Natural killer cell (primary cell): ENCODE results near the gene COL16A1. TPM values are rescaled to one million over a fixed set of nuclear protein-coding genes. Genes with fewer than 3 reads are reported as not detected.

ENCODE experiments used
- ATAC-seq, 3 donors: fragments of 150-1000 bp in 2 of 3; fragments of 200-7000 bp in 1 of 3; cut with Tn5 transposase; 1 replicate in 1 of 3; 2 replicates in 2 of 3; pipeline ENCODE4 v1.10.0; 2021; ENCODE audit warnings: mild to moderate bottlenecking in 2 of 3, moderate library complexity in 2 of 3
- DNase-seq, 2 donors: peaks; one replicate each; pipeline versions ENCODE4 v3.0.0 to v3.0.0-alpha.2; 2013 to 2021; ENCODE audit warnings: mixed read lengths in 1 of 2
- H3K27ac ChIP-seq: one replicate; pipeline ENCODE4 v1.5.1; 2013; ENCODE audit warnings: mild to moderate bottlenecking, low read length
- H3K27me3 ChIP-seq: one replicate; pipeline ENCODE4 v1.6.1; 2013; ENCODE audit warnings: low read length; ENCODE audit not compliant: control insufficient read depth, insufficient read depth
- H3K36me3 ChIP-seq: one replicate; pipeline ENCODE4 v1.6.1; 2013; ENCODE audit warnings: low read length; ENCODE audit not compliant: control insufficient read depth, insufficient read depth
- H3K4me1 ChIP-seq: one replicate; pipeline ENCODE4 v1.6.1; 2013; ENCODE audit warnings: low read length; ENCODE audit not compliant: control insufficient read depth, insufficient read depth
- H3K4me3 ChIP-seq: one replicate; pipeline ENCODE4 v1.5.1; 2013; ENCODE audit warnings: low read length
- H3K9me3 ChIP-seq: one replicate; pipeline ENCODE4 v1.6.1; 2013; ENCODE audit warnings: low read length; ENCODE audit not compliant: control insufficient read depth, insufficient read depth
- H3K27ac Mint-ChIP-seq, 2 donors: one replicate each; pipeline ENCODE4 v1.8.0; 2022; ENCODE audit warnings: mild to moderate bottlenecking in 2 of 2, mixed read lengths in 2 of 2, moderate library complexity in 1 of 2
- H3K27me3 Mint-ChIP-seq, 2 donors: one replicate each; pipeline ENCODE4 v1.8.0; 2022; ENCODE audit warnings: low read depth in 2 of 2, mixed read lengths in 2 of 2
- H3K36me3 Mint-ChIP-seq: one replicate; pipeline ENCODE4 v1.8.0; 2022; ENCODE audit warnings: mixed read lengths
- H3K4me1 Mint-ChIP-seq, 2 donors: one replicate each; pipeline ENCODE4 v1.8.0; 2022; ENCODE audit warnings: mixed read lengths in 2 of 2
- H3K4me3 Mint-ChIP-seq: one replicate; pipeline ENCODE4 v1.8.0; 2022; ENCODE audit warnings: mild to moderate bottlenecking, moderate library complexity, mixed read lengths
- H3K9me3 Mint-ChIP-seq, 2 donors: one replicate each; pipeline ENCODE4 v1.8.0; 2022; ENCODE audit warnings: mixed read lengths in 2 of 2
- CTCF ChIP-seq: fragments of 200-600 bp; IDR thresholded peaks from one replicate; pipeline ENCODE4 v1.8.0; 2022; ENCODE audit warnings: antibody characterized with exemption
- WGBS: methylation state at CpG from one replicate; pipeline ENCODE4 v1.1.7; 2013; ENCODE audit warnings: missing lambda C conversion rate; ENCODE audit not compliant: insufficient coverage; 5-methylcytosine and 5-hydroxymethylcytosine counted together
- intact Hi-C: fragments of 100-400 bp; cut with micrococcal nuclease; formaldehyde crosslinking; loops from one replicate; pipeline ENCODE4 v1.14.2; 2022
- total RNA-seq, 4 donors: library from RNA; stranded (reverse); fragments of 120-200 nt in 1 of 4; gene quantifications; one replicate each; pipeline versions ENCODE4 v1.2.3 to v1.2.4, GENCODE V29; 2013 to 2022

COL16A1 gene
- total RNA-seq, 3 donors from 2014 or later (not counting 1 experiment from before 2014, with no cell fraction given) = 0.14 TPM; not detected in 2

GRCh38 chr1:31675161-31675560 is 28.7 kb downstream of the COL16A1 start:
- ATAC-seq (no peak), DNase-seq (no peak)
- Histone ChIP-seq H3K4me1 (peaks cover 4% of the 10 kb centered on the region), H3K36me3 (no peaks in the 10 kb centered on the region), H3K27me3 (no peaks in the 10 kb centered on the region), H3K4me3 (no peak overlapping the region), H3K27ac (no peak overlapping the region), H3K9me3 (no peaks in the 10 kb centered on the region)
- H3K4me3 Mint-ChIP-seq = no peak overlapping the region
- H3K27ac Mint-ChIP-seq = no peak overlapping the region
- H3K4me1 Mint-ChIP-seq = peaks cover 3% of the 10 kb centered on the region in 2 donors
- intact Hi-C loops = no loop called here
- H3K36me3 Mint-ChIP-seq = no peaks in the 10 kb centered on the region
- 83% methylated on average over 7 of the region's 7 CpGs for WGBS
- H3K9me3 Mint-ChIP-seq = no peaks in the 10 kb centered on the region
- TF ChIP-seq CTCF = no peak
- H3K27me3 Mint-ChIP-seq = peaks cover 10 to 17% of the 10 kb centered on the region in 2 donors

- Histone ChIP-seq H3K9me3 (no peaks in the 10 kb centered on the region), H3K36me3 (no peaks in the 10 kb centered on the region), H3K4me3 (no peak overlapping the region), H3K4me1 (peaks cover 9% of the 10 kb centered on the region), H3K27me3 (peaks cover 4% of the 10 kb centered on the region), H3K27ac (no peak overlapping the region)
- Mint-ChIP-seq H3K36me3 (no peaks in the 10 kb centered on the region), H3K9me3 (no peaks in the 10 kb centered on the region), H3K27me3 (peaks cover 15 to 23% of the 10 kb centered on the region in 2 donors), H3K27ac (no peak overlapping the region), H3K4me3 (no peak overlapping the region), H3K4me1 (peaks cover 7 to 9% of the 10 kb centered on the region in 2 donors)
- intact Hi-C loops = no loop called here
- WGBS = 83% methylated on average over 8 of the region's 8 CpGs
- TF ChIP-seq CTCF = no peak
- DNase-seq (no peak), ATAC-seq (no peak)
Measured at GRCh38 chr1:31674626-31675025, 29.2 kb downstream of the COL16A1 start.

GRCh38 chr1:31673433-31673832 is 30.4 kb downstream of the COL16A1 start:
- intact Hi-C loops = no loop called here
- Mint-ChIP-seq H3K27me3 (peaks cover 25 to 29% of the 10 kb centered on the region in 2 donors), H3K4me3 (no peak overlapping the region), H3K4me1 (peaks cover 7 to 12% of the 10 kb centered on the region in 2 donors), H3K36me3 (no peaks in the 10 kb centered on the region), H3K9me3 (no peaks in the 10 kb centered on the region), H3K27ac (no peak overlapping the region)
- ATAC-seq (no peak), DNase-seq (no peak)
- TF ChIP-seq CTCF = no peak
- Histone ChIP-seq H3K4me3 (no peak overlapping the region), H3K27me3 (peaks cover 6% of the 10 kb centered on the region), H3K36me3 (no peaks in the 10 kb centered on the region), H3K27ac (no peak overlapping the region), H3K9me3 (no peaks in the 10 kb centered on the region), H3K4me1 (peaks cover 11% of the 10 kb centered on the region)
- 84% methylated on average over 8 of the region's 9 CpGs for WGBS

- Histone ChIP-seq H3K4me1 (peaks cover 11% of the 10 kb centered on the region), H3K9me3 (no peaks in the 10 kb centered on the region), H3K27me3 (peaks cover 6% of the 10 kb centered on the region), H3K4me3 (no peak overlapping the region), H3K27ac (no peak overlapping the region), H3K36me3 (no peaks in the 10 kb centered on the region)
- H3K4me3 Mint-ChIP-seq = no peak overlapping the region
- ATAC-seq = no peak
- intact Hi-C loops = no loop called here
- H3K27me3 Mint-ChIP-seq = peaks cover 25 to 29% of the 10 kb centered on the region in 2 donors
- WGBS = 87% methylated on average over 13 of the region's 13 CpGs
- TF ChIP-seq CTCF = no peak
- H3K9me3 Mint-ChIP-seq = no peaks in the 10 kb centered on the region
- peaks cover 7 to 12% of the 10 kb centered on the region in 2 donors for H3K4me1 Mint-ChIP-seq
- H3K36me3 Mint-ChIP-seq = no peaks in the 10 kb centered on the region
- DNase-seq = no peak
- H3K27ac Mint-ChIP-seq = no peak overlapping the region
Measured at GRCh38 chr1:31672986-31673385, 30.8 kb downstream of the COL16A1 start.
